ENCODE measurements around the gene PRRT1.
"Not testable (repeated sequence)": the region's sequence is repeated elsewhere in the genome, so short reads cannot be mapped to it uniquely, and the experiment has no call there.

The PRRT1 gene

GRCh38 chr6:32146687-32147086, 5.1 kb downstream of the PRRT1 start:
- Histone ChIP-seq H4K20me1 (ENCODE audit: insufficient read depth, low read length) (no peaks in the 10 kb centered on the region), H3K9me3 (ENCODE audit: insufficient read depth, low read length, severe bottlenecking) (no peaks in the 10 kb centered on the region), H3K9ac (ENCODE audit: low read depth, low read length) (no peak overlapping the region), H3K4me3 (ENCODE audit: low read depth in 1 of 2, low read length in 2 of 2) (no peak overlapping the region), H3K36me3 (ENCODE audit: insufficient read depth, low read length) (no peaks in the 10 kb centered on the region), H3K27ac (ENCODE audit: low read length) (no peak overlapping the region), H3K4me1 (ENCODE audit: insufficient read depth, low read length) (no peaks in the 10 kb centered on the region), H3K79me2 (ENCODE audit: insufficient read depth, low read length) (no peaks in the 10 kb centered on the region), H3K4me2 (ENCODE audit: insufficient read depth, low read length) (no peak overlapping the region), H2AFZ (ENCODE audit: low read depth, low read length) (no peak overlapping the region), H3K27me3 (ENCODE audit: insufficient read depth, low read length, poor library complexity) (peaks cover 15% of the 10 kb centered on the region)
- ATAC-seq (ENCODE audit: insufficient read depth, low read depth) (no peak), DNase-seq (no peak)
- TF ChIP-seq CTCF (IDR thresholded peaks at IDR 0.05; ENCODE audit: borderline replicate concordance, extremely low read depth, low read length, poor library complexity, severe bottlenecking), result no peak
- no peak for TF ChIP-seq EZH2 (IDR thresholded peaks at IDR 0.05; ENCODE audit: borderline replicate concordance, low read depth, low read length, severe bottlenecking)

DNA sequence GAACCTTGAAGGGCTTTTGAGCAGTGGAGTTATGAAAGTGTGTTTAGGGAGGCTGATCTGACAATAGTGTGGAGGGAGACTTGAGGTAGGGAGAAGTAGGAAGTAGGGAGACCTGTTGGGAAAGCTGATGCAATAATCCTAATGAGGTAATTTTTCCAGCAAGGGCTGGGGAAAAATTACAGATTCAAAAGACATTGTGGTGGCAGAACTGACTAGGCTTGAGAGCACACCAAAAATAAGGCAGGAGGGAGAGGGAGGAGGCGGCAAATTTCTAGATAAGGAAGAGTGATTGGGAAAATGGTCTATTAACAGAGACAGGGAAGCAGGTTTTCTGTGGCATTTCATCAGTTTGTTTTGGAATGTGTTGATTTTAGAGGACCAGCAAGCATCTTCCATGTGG, 5.5 kb downstream of the PRRT1 start:
- no peak overlapping the region for H3K27ac ChIP-seq (ENCODE audit: low read length)
- no peaks in the 10 kb centered on the region for H3K79me2 ChIP-seq (ENCODE audit: insufficient read depth, low read length)
- no peak overlapping the region for H3K4me2 ChIP-seq (ENCODE audit: insufficient read depth, low read length)
- H3K4me1 ChIP-seq (ENCODE audit: insufficient read depth, low read length), result no peaks in the 10 kb centered on the region
- H3K27me3 ChIP-seq (ENCODE audit: insufficient read depth, low read length, poor library complexity), result peaks cover 15% of the 10 kb centered on the region
- no peak for ATAC-seq (ENCODE audit: insufficient read depth, low read depth)
- H3K36me3 ChIP-seq (ENCODE audit: insufficient read depth, low read length), result no peaks in the 10 kb centered on the region
- no peak for DNase-seq
- no peak overlapping the region for H2AFZ ChIP-seq (ENCODE audit: low read depth, low read length)
- no peaks in the 10 kb centered on the region for H4K20me1 ChIP-seq (ENCODE audit: insufficient read depth, low read length)
- H3K9me3 ChIP-seq (ENCODE audit: insufficient read depth, low read length, severe bottlenecking), result no peaks in the 10 kb centered on the region
- no peak overlapping the region for H3K4me3 ChIP-seq (ENCODE audit: low read depth in 1 of 2, low read length in 2 of 2)
- H3K9ac ChIP-seq (ENCODE audit: low read depth, low read length), result no peak overlapping the region
- TF ChIP-seq CTCF (IDR thresholded peaks at IDR 0.05; ENCODE audit: borderline replicate concordance, extremely low read depth, low read length, poor library complexity, severe bottlenecking), result no peak
- no peak for TF ChIP-seq EZH2 (IDR thresholded peaks at IDR 0.05; ENCODE audit: borderline replicate concordance, low read depth, low read length, severe bottlenecking)

GRCh38 chr6:32144238-32144637, 7.5 kb downstream of the PRRT1 start:
- not testable (repeated sequence) for H3K4me2 ChIP-seq (ENCODE audit: insufficient read depth, low read length); H3K4me1 ChIP-seq (ENCODE audit: insufficient read depth, low read length); H3K9me3 ChIP-seq (ENCODE audit: insufficient read depth, low read length, severe bottlenecking); H3K79me2 ChIP-seq (ENCODE audit: insufficient read depth, low read length); DNase-seq; H3K27ac ChIP-seq (ENCODE audit: low read length); H4K20me1 ChIP-seq (ENCODE audit: insufficient read depth, low read length); H3K36me3 ChIP-seq (ENCODE audit: insufficient read depth, low read length); H3K9ac ChIP-seq (ENCODE audit: low read depth, low read length); ATAC-seq (ENCODE audit: insufficient read depth, low read depth); H2AFZ ChIP-seq (ENCODE audit: low read depth, low read length); H3K4me3 ChIP-seq (ENCODE audit: low read depth in 1 of 2, low read length in 2 of 2)
- peaks cover 15% of the 10 kb centered on the region for H3K27me3 ChIP-seq (ENCODE audit: insufficient read depth, low read length, poor library complexity)

DNA sequence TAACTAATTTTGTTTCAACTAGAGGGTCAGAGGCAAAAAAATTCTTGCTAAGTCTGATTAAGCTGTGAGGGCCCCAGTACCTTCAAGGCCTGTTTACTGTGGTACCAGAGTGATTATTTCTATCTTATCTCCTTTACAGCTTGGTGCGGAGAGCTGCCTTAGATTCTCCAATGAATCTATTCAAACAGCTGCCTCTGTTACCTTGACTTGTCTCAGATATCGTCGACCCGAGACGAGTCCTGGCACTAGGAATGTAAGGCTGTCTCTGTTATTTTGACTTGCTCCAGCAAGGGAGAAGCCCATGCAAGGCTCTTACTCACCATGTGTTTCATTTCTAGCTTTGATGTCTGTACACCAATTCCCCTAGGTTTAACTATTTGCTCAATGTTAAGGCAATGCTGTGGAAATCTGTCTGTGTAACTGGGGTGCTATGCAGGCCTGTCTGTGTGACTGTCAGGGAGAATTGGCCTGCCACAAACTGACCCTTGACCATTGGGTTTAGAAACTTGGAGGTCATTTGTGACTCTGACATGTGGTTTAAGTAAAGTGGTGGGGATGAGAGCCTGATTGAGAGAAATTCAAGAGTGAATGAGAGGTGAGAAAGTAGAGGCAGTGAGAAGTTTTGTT, 11.2 kb downstream of the PRRT1 start:
- no peak overlapping the region for H3K27ac ChIP-seq (ENCODE audit: low read length)
- H3K27me3 ChIP-seq (ENCODE audit: insufficient read depth, low read length, poor library complexity), result peaks cover 1% of the 10 kb centered on the region
- no peaks in the 10 kb centered on the region for H3K4me1 ChIP-seq (ENCODE audit: insufficient read depth, low read length)
- no peak for DNase-seq
- H3K9ac ChIP-seq (ENCODE audit: low read depth, low read length), result no peak overlapping the region
- no peak for ATAC-seq (ENCODE audit: insufficient read depth, low read depth)
- no peak overlapping the region for H3K4me3 ChIP-seq (ENCODE audit: low read depth in 1 of 2, low read length in 2 of 2)
- no peaks in the 10 kb centered on the region for H4K20me1 ChIP-seq (ENCODE audit: insufficient read depth, low read length)
- no peaks in the 10 kb centered on the region for H3K9me3 ChIP-seq (ENCODE audit: insufficient read depth, low read length, severe bottlenecking)
- H3K4me2 ChIP-seq (ENCODE audit: insufficient read depth, low read length), result no peak overlapping the region
- H3K79me2 ChIP-seq (ENCODE audit: insufficient read depth, low read length), result no peaks in the 10 kb centered on the region
- no peak for TF ChIP-seq CTCF (IDR thresholded peaks at IDR 0.05; ENCODE audit: borderline replicate concordance, extremely low read depth, low read length, poor library complexity, severe bottlenecking)
- no peak for TF ChIP-seq EZH2 (IDR thresholded peaks at IDR 0.05; ENCODE audit: borderline replicate concordance, low read depth, low read length, severe bottlenecking)
- no peak overlapping the region for H2AFZ ChIP-seq (ENCODE audit: low read depth, low read length)
- no peaks in the 10 kb centered on the region for H3K36me3 ChIP-seq (ENCODE audit: insufficient read depth, low read length)

Data from DND-41 (cell line).